Suppressor macrophage treated with lipopolysaccharide for 1 hour (primary cell): ENCODE results near the gene GH2.
"Not testable (repeated sequence)": the region's sequence is repeated elsewhere in the genome, so short reads cannot be mapped to it uniquely, and the experiment has no call there.

Experiments used
- DNase-seq, 3 donors: peaks; one replicate each; pipeline ENCODE4 v3.0.0-alpha.2; 2020 to 2022

GH2 gene

GRCh38 chr17:63871646-63872365 is 9.9 kb downstream of the GH2 start:
- DNase-seq = not testable (repeated sequence)

- DNase-seq = not testable (repeated sequence)
Observed at GRCh38 chr17:63870292-63870665, 11.5 kb downstream of the GH2 start.

- not testable (repeated sequence) for DNase-seq
Observed at GRCh38 chr17:63869491-63870291, 12.1 kb downstream of the GH2 start.

- not testable (repeated sequence) for DNase-seq
Observed at GRCh38 chr17:63866625-63867024, 15.1 kb downstream of the GH2 start.

GRCh38 chr17:63859257-63859656 is 22.5 kb downstream of the GH2 start:
- DNase-seq = no peak

GRCh38 chr17:63856425-63856824 is 25.3 kb downstream of the GH2 start:
- DNase-seq = not testable (repeated sequence)

GRCh38 chr17:63855185-63855584 is 26.6 kb downstream of the GH2 start:
- DNase-seq = no peak

GRCh38 chr17:63854709-63855108 is 27.0 kb downstream of the GH2 start:
- no peak for DNase-seq

GRCh38 chr17:63853260-63853659 is 28.5 kb downstream of the GH2 start:
- no peak for DNase-seq

- no peak for DNase-seq
Observed at GRCh38 chr17:63850401-63850800, 31.3 kb downstream of the GH2 start.

GRCh38 chr17:63848834-63849689 is 32.7 kb downstream of the GH2 start:
- DNase-seq = peak; percentile 98 to 99 (median 99)

GRCh38 chr17:63847525-63848249 is 34.1 kb downstream of the GH2 start:
- DNase-seq = no peak

- DNase-seq = no peak
Observed at GRCh38 chr17:63845509-63845908, 36.2 kb downstream of the GH2 start.

GRCh38 chr17:63843910-63844677 is 37.6 kb downstream of the GH2 start:
- no peak for DNase-seq

GRCh38 chr17:63843387-63843888 is 38.3 kb downstream of the GH2 start:
- peak; percentile 78 to 86 (median 79) for DNase-seq

GRCh38 chr17:63842540-63843386 is 39.0 kb downstream of the GH2 start, which contains the start of gene SMARCD2:
SMARCD2 (minus strand) TSS chr17:63842685; CDS start chr17:63842674, 11 bp downstream.
- peak; percentile 99 to 100 (median 99) for DNase-seq

- DNase-seq = peak in 1 of 3 donors; percentile 27
Observed at GRCh38 chr17:63842173-63842539, 39.6 kb downstream of the GH2 start.

- peak; percentile 81 to 88 (median 82) for DNase-seq
Observed at GRCh38 chr17:63841350-63842172, 40.2 kb downstream of the GH2 start.

GRCh38 chr17:63840591-63841349 is 41.0 kb downstream of the GH2 start:
- DNase-seq = no peak
